Measurements from ENCODE around the gene CBFA2T2.

DNA sequence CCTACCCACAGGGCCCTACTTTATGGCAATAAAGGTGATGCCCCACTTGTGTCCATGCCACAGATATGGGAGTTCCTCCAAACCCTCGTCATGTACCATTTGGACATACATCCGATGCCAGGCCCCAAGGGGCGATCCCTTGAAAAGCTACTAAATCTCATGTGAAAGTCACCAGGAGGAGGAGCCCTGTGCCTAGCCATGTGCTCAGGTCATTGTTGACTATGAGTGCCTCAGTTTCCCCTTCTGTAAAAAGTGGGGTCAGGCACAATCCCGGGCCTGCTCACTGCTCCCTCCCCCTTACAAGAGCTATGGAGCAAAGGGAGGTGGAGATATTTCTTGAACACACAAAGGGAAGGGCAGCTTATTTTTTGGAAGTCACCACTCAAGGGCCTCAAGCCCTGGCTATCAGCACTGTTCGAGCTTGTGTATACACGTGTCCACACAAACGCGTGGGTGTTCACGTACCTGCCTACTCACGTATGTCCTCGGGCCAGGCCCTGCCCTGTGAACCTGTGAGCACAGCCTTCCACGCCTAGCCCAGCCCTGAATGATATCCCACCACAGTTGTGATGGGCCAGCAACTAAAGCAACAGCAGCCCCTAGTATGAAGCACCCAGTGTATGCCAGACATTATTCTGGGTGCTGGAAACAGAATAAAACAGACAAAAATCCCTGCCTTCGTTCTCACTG lies 178.7 kb downstream of the CBFA2T2 start:
- TF ChIP-seq POLR2A (IDR thresholded peaks at IDR 0.05) (no peak), EP300 (IDR thresholded peaks at IDR 0.05) (no peak)
- TF ChIP-seq, protein P1, sequence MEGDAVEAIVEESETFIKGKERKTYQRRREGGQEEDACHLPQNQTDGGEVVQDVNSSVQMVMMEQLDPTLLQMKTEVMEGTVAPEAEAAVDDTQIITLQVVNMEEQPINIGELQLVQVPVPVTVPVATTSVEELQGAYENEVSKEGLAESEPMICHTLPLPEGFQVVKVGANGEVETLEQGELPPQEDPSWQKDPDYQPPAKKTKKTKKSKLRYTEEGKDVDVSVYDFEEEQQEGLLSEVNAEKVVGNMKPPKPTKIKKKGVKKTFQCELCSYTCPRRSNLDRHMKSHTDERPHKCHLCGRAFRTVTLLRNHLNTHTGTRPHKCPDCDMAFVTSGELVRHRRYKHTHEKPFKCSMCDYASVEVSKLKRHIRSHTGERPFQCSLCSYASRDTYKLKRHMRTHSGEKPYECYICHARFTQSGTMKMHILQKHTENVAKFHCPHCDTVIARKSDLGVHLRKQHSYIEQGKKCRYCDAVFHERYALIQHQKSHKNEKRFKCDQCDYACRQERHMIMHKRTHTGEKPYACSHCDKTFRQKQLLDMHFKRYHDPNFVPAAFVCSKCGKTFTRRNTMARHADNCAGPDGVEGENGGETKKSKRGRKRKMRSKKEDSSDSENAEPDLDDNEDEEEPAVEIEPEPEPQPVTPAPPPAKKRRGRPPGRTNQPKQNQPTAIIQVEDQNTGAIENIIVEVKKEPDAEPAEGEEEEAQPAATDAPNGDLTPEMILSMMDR (IDR thresholded peaks at IDR 0.05) = no peak

Measured in tibial nerve (tissue), 4 donors.